Activated T-helper 1 cell treated with anti-CD3 and anti-CD28 coated beads, Interleukin-12 subunit alpha, Interleukin-12 subunit beta, Interleukin-2, Interleukin-4 antibody, amounts not matched to agents 30 ng/mL and 10 ng/mL and 1 ng/mL, durations not matched to agents 14 hours and 24 hours and 36 hours (primary cell): ENCODE results near the gene EDN2. TPM values are rescaled to one million over a fixed set of nuclear protein-coding genes. Genes with fewer than 3 reads are reported as not detected.

Experiments used
- DNase-seq: peaks from one replicate; pipeline ENCODE4 v3.0.0; 2021; ENCODE audit warnings: low spot score
- H3K27ac Mint-ChIP-seq: one replicate; pipeline ENCODE4 v1.8.0; 2021; ENCODE audit warnings: mild to moderate bottlenecking, mixed read lengths
- H3K27me3 Mint-ChIP-seq: one replicate; pipeline ENCODE4 v1.8.0; 2022; ENCODE audit warnings: mild to moderate bottlenecking, moderate library complexity, mixed read lengths; ENCODE audit not compliant: insufficient read depth
- H3K36me3 Mint-ChIP-seq: one replicate; pipeline ENCODE4 v1.8.0; 2021; ENCODE audit warnings: low read depth, mixed read lengths
- H3K4me1 Mint-ChIP-seq: one replicate; pipeline ENCODE4 v1.8.0; 2021; ENCODE audit warnings: low read depth, mixed read lengths
- H3K4me3 Mint-ChIP-seq: one replicate; pipeline ENCODE4 v1.8.0; 2021; ENCODE audit warnings: mild to moderate bottlenecking, moderate library complexity, mixed read lengths
- H3K9me3 Mint-ChIP-seq: one replicate; pipeline ENCODE4 v1.8.0; 2021; ENCODE audit warnings: mixed read lengths
- intact Hi-C: fragments of 100-400 bp; cut with micrococcal nuclease; formaldehyde crosslinking; loops from one replicate; pipeline ENCODE4 v1.15.1; 2024
- total RNA-seq: library from RNA; stranded (reverse); gene quantifications from 2 replicates; pipeline ENCODE4 v1.2.3, GENCODE V29; 2022

EDN2 gene
- total RNA-seq, 1 donor from 2014 or later: not detected

GRCh38 chr1:41442697-41443251 is 41.7 kb downstream of the EDN2 start:
- H3K27me3 Mint-ChIP-seq: peaks cover 12% of the 10 kb centered on the region
- no peak overlapping the region for H3K4me3 Mint-ChIP-seq
- no peak overlapping the region for H3K27ac Mint-ChIP-seq
- intact Hi-C loops: no loop called here
- H3K36me3 Mint-ChIP-seq: no peaks in the 10 kb centered on the region
- no peaks in the 10 kb centered on the region for H3K4me1 Mint-ChIP-seq
- DNase-seq: no peak
- peaks cover 6% of the 10 kb centered on the region for H3K9me3 Mint-ChIP-seq

- Mint-ChIP-seq H3K4me1 (no peaks in the 10 kb centered on the region), H3K36me3 (no peaks in the 10 kb centered on the region), H3K9me3 (peaks cover 6% of the 10 kb centered on the region), H3K4me3 (no peak overlapping the region), H3K27me3 (peaks cover 17% of the 10 kb centered on the region), H3K27ac (no peak overlapping the region)
- DNase-seq: no peak
- intact Hi-C loops: no loop called here
Observed at GRCh38 chr1:41440321-41441085, 44.0 kb downstream of the EDN2 start.

DNA sequence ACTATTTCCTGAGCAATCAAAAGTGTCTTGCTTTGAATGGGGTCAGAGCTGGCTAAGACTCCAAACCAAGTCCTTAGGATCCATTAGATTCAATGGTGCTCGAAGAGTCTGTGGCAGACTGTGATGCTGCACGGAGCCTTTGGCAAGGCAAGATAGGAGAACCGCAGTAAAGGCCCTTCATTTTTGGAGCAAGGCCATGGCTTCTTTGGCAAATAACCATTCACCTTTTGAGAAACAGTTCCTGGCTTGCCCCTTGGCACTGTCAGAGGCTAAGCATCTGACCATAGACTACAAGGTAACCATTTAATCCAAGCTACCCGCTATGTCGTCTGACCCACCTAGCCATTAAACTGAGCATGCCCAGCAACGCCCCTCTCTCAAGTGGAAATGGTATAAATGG is 45.2 kb downstream of the EDN2 start:
- Mint-ChIP-seq H3K9me3 (peaks cover under 1% of the 10 kb centered on the region), H3K27ac (no peak overlapping the region), H3K4me1 (no peaks in the 10 kb centered on the region), H3K36me3 (no peaks in the 10 kb centered on the region), H3K27me3 (peaks cover 22% of the 10 kb centered on the region), H3K4me3 (no peak overlapping the region)
- intact Hi-C loops: no loop called here
- DNase-seq: no peak

- Mint-ChIP-seq H3K36me3 (no peaks in the 10 kb centered on the region), H3K27me3 (peaks cover 24% of the 10 kb centered on the region), H3K27ac (no peak overlapping the region), H3K4me1 (no peaks in the 10 kb centered on the region), H3K4me3 (no peak overlapping the region), H3K9me3 (no peaks in the 10 kb centered on the region)
- no peak for DNase-seq
- intact Hi-C loops: no loop called here
Observed at GRCh38 chr1:41438711-41439110, 45.8 kb downstream of the EDN2 start.

DNA sequence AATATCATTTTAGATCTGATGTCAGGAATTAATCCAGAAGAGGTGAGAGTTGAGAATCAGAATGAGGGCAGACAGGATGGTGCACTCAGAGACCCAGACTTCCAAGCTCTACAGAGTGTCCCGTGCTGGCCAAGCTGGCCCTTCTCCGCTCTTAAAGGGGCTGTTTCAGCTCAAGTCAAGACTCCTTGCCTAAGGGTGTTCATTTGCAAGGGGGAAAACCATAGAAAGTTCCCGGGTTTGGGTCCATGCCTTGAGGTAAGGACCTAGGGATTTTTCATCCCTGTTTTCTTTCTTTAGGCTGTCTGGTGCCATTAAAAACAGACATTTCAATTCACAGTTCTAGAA is 47.5 kb downstream of the EDN2 start:
- H3K4me1 Mint-ChIP-seq: no peaks in the 10 kb centered on the region
- no peak overlapping the region for H3K27ac Mint-ChIP-seq
- no peak overlapping the region for H3K4me3 Mint-ChIP-seq
- no peak for DNase-seq
- intact Hi-C loops: no loop called here
- H3K9me3 Mint-ChIP-seq: no peaks in the 10 kb centered on the region
- peaks cover 27% of the 10 kb centered on the region for H3K27me3 Mint-ChIP-seq
- H3K36me3 Mint-ChIP-seq: no peaks in the 10 kb centered on the region

- Mint-ChIP-seq H3K4me1 (no peaks in the 10 kb centered on the region), H3K27me3 (peaks cover 27% of the 10 kb centered on the region), H3K36me3 (no peaks in the 10 kb centered on the region), H3K27ac (no peak overlapping the region), H3K4me3 (no peak overlapping the region), H3K9me3 (no peaks in the 10 kb centered on the region)
- no peak for DNase-seq
- intact Hi-C loops: no loop called here
Observed at GRCh38 chr1:41436281-41437010, 48.0 kb downstream of the EDN2 start.

GRCh38 chr1:41435570-41436178 is 48.8 kb downstream of the EDN2 start:
- Mint-ChIP-seq H3K4me3 (no peak overlapping the region), H3K27ac (no peak overlapping the region), H3K9me3 (no peaks in the 10 kb centered on the region), H3K27me3 (peaks cover 27% of the 10 kb centered on the region), H3K36me3 (no peaks in the 10 kb centered on the region), H3K4me1 (no peaks in the 10 kb centered on the region)
- intact Hi-C loops: no loop called here
- DNase-seq: no peak

- intact Hi-C loops: loop anchor here (5.0 kb wide), 1 partner anchor 153 kb away; no protein-coding TSS in a partner anchor
- no peak for DNase-seq
- H3K36me3 Mint-ChIP-seq: no peaks in the 10 kb centered on the region
- H3K4me3 Mint-ChIP-seq: no peak overlapping the region
- H3K4me1 Mint-ChIP-seq: no peaks in the 10 kb centered on the region
- H3K27ac Mint-ChIP-seq: no peak overlapping the region
- H3K9me3 Mint-ChIP-seq: no peaks in the 10 kb centered on the region
- peaks cover 24% of the 10 kb centered on the region for H3K27me3 Mint-ChIP-seq
Observed at GRCh38 chr1:41434748-41435449, 49.6 kb downstream of the EDN2 start.

GRCh38 chr1:41434306-41434705 is 50.2 kb downstream of the EDN2 start:
- Mint-ChIP-seq H3K27me3 (peaks cover 22% of the 10 kb centered on the region), H3K4me3 (no peak overlapping the region), H3K4me1 (no peaks in the 10 kb centered on the region), H3K36me3 (no peaks in the 10 kb centered on the region), H3K27ac (no peak overlapping the region), H3K9me3 (no peaks in the 10 kb centered on the region)
- intact Hi-C loops: loop anchor here (5.0 kb wide), 1 partner anchor 152 kb away; no protein-coding TSS in a partner anchor
- no peak for DNase-seq

GRCh38 chr1:41433501-41433900 is 51.0 kb downstream of the EDN2 start:
- Mint-ChIP-seq H3K27me3 (peaks cover 19% of the 10 kb centered on the region), H3K9me3 (no peaks in the 10 kb centered on the region)
- intact Hi-C loops: loop anchor here (5.0 kb wide), 1 partner anchor 151 kb away; no protein-coding TSS in a partner anchor

GRCh38 chr1:41432481-41433280 is 51.8 kb downstream of the EDN2 start:
- H3K27me3 Mint-ChIP-seq: peaks cover 15% of the 10 kb centered on the region

More at GRCh38 chr1:41433501-41433900, 51.0 kb downstream of the EDN2 start:
- H3K36me3 Mint-ChIP-seq: no peaks in the 10 kb centered on the region
- H3K27ac Mint-ChIP-seq: no peak overlapping the region
- DNase-seq: no peak
- no peak overlapping the region for H3K4me3 Mint-ChIP-seq
- no peaks in the 10 kb centered on the region for H3K4me1 Mint-ChIP-seq

More at GRCh38 chr1:41432481-41433280, 51.8 kb downstream of the EDN2 start:
- intact Hi-C loops: loop anchor here (1.0 to 5.0 kb wide), 2 partner anchors 150 to 164 kb away; no protein-coding TSS in a partner anchor
- Mint-ChIP-seq H3K36me3 (no peaks in the 10 kb centered on the region), H3K9me3 (no peaks in the 10 kb centered on the region), H3K27ac (no peak overlapping the region), H3K4me3 (no peak overlapping the region), H3K4me1 (no peaks in the 10 kb centered on the region)
- DNase-seq: peak; percentile 51
